Transverse colon (tissue), 3 donors: Measurements from ENCODE around the gene TMEM119.

Experiments used
- CTCF ChIP-seq, 5 experiments: fragments of 200-600 bp in 3 of 5; fragments of 450-650 bp in 2 of 5; sonication (generic) in 3 of 5; IDR thresholded peaks; 1 replicate in 2 of 5; 2 replicates in 3 of 5; pipeline ENCODE4 v1.5.1; 2016 to 2017; ENCODE audit warnings: antibody characterized with exemption in 5 of 5, inconsistent platforms in 3 of 5, mild to moderate bottlenecking in 2 of 5, moderate library complexity in 1 of 5
- EP300 ChIP-seq: sonication (generic); formaldehyde crosslinking; IDR thresholded peaks from one replicate; pipeline ENCODE4 v1.6.1; 2017; ENCODE audit warnings: antibody characterized with exemption, low read depth
- POLR2A ChIP-seq: fragments of 450-650 bp; IDR thresholded peaks from one replicate; pipeline ENCODE4 v1.6.1; 2016; ENCODE audit warnings: antibody characterized with exemption, mild to moderate bottlenecking, moderate library complexity

DNA sequence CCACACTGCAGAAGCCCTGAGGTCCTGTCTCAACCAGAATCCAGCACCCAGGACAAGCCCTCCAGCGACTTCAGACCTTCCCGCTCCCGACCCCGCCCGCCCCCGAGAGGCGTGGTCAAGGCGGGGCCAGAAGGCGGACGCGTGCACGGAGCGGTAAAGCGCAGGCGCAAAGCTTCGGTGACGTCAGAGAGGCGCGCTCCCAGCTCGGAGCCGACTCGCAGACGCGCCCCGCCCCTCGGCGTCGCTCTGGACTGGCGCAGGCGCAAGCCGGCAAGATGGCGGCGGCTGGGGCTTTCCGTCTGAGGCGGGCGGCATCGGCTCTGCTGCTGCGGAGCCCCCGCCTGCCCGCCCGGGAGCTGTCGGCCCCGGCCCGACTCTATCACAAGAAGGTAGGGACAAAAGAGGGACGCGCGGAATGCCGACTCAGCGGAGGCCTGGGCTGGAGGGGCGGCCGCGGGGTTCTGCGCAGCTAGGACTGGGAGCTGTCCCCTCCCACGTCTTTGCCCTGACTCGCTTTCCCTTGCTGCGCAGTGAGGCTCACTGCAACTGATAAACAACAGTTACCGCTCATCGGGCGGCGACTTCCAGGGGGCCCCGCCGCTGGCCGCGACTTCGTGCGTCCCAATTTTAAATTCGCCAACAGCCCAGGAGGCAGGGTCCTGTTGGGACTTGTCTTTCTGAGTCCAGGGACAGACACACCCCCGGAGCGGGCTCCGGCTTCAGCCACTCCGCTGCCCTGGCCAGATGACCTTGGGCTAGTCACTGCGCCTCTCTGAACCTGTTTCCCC is 35.3 kb downstream of the TMEM119 start, which contains the start of gene ISCU:
- no peak for TF ChIP-seq CTCF (IDR thresholded peaks at IDR 0.05)
- TF ChIP-seq POLR2A: peak; percentile 96
- TF ChIP-seq EP300: no peak
